Measurements from ENCODE around the gene SLC30A7.
"Not testable (repeated sequence)": the region's sequence is repeated elsewhere in the genome, so short reads cannot be mapped to it uniquely, and the experiment has no call there.

SLC30A7 gene

GRCh38 chr1:100950781-100951180, 54.9 kb downstream of the SLC30A7 start:
- in situ Hi-C loops (cut with MboI; ENCODE audit: low pct_unique_long_range_greater_than_20kb, low sequenced_read_pairs, unreplicated experiment) = no loop called here
- no peak for TF ChIP-seq CTCF (IDR thresholded peaks at IDR 0.05; ENCODE audit: extremely low read depth, insufficient read depth, missing control alignments)
- DNase-seq (ENCODE audit: low spot score) = no peak

- DNase-seq (ENCODE audit: low spot score) = no peak
- no peak for TF ChIP-seq CTCF (IDR thresholded peaks at IDR 0.05; ENCODE audit: extremely low read depth, insufficient read depth, missing control alignments)
- in situ Hi-C loops (cut with MboI; ENCODE audit: low pct_unique_long_range_greater_than_20kb, low sequenced_read_pairs, unreplicated experiment) = no loop called here
Observed at GRCh38 chr1:100952104-100952745, 56.3 kb downstream of the SLC30A7 start.

- in situ Hi-C loops (cut with MboI; ENCODE audit: low pct_unique_long_range_greater_than_20kb, low sequenced_read_pairs, unreplicated experiment) = not testable (repeated sequence)
Observed at GRCh38 chr1:100952970-100953369, 57.1 kb downstream of the SLC30A7 start.

GRCh38 chr1:100953960-100954730, 58.3 kb downstream of the SLC30A7 start:
- TF ChIP-seq CTCF (IDR thresholded peaks at IDR 0.05; ENCODE audit: extremely low read depth, insufficient read depth, missing control alignments) = no peak
- no peak for DNase-seq (ENCODE audit: low spot score)
- in situ Hi-C loops (cut with MboI; ENCODE audit: low pct_unique_long_range_greater_than_20kb, low sequenced_read_pairs, unreplicated experiment) = no loop called here

More at GRCh38 chr1:100952970-100953369, 57.1 kb downstream of the SLC30A7 start:
- DNase-seq (ENCODE audit: low spot score) = not testable (repeated sequence)

- no peak for TF ChIP-seq CTCF (IDR thresholded peaks at IDR 0.05; ENCODE audit: extremely low read depth, insufficient read depth, missing control alignments)
- no peak for DNase-seq (ENCODE audit: low spot score)
- in situ Hi-C loops (cut with MboI; ENCODE audit: low pct_unique_long_range_greater_than_20kb, low sequenced_read_pairs, unreplicated experiment) = no loop called here
Observed at GRCh38 chr1:100955322-100955721, 59.4 kb downstream of the SLC30A7 start.

GRCh38 chr1:100959502-100960060, 63.7 kb downstream of the SLC30A7 start:
- in situ Hi-C loops (cut with MboI; ENCODE audit: low pct_unique_long_range_greater_than_20kb, low sequenced_read_pairs, unreplicated experiment) = no loop called here
- no peak for TF ChIP-seq CTCF (IDR thresholded peaks at IDR 0.05; ENCODE audit: extremely low read depth, insufficient read depth, missing control alignments)
- DNase-seq (ENCODE audit: low spot score) = no peak

GRCh38 chr1:100960098-100960497, 64.2 kb downstream of the SLC30A7 start:
- TF ChIP-seq CTCF (IDR thresholded peaks at IDR 0.05; ENCODE audit: extremely low read depth, insufficient read depth, missing control alignments) = no peak
- no peak for DNase-seq (ENCODE audit: low spot score)
- in situ Hi-C loops (cut with MboI; ENCODE audit: low pct_unique_long_range_greater_than_20kb, low sequenced_read_pairs, unreplicated experiment) = no loop called here
